NCI-H2107 treated with DMSO at 0.1 percent for 48 hours (cell line): Measurements from ENCODE around the gene ANKRD10.

Experiments used
- DNase-seq: peaks from one replicate; lab custom pipeline; 2025; ENCODE audit not compliant: unreplicated experiment; lab: John Stamatoyannopoulos, UW

ANKRD10 gene

DNA sequence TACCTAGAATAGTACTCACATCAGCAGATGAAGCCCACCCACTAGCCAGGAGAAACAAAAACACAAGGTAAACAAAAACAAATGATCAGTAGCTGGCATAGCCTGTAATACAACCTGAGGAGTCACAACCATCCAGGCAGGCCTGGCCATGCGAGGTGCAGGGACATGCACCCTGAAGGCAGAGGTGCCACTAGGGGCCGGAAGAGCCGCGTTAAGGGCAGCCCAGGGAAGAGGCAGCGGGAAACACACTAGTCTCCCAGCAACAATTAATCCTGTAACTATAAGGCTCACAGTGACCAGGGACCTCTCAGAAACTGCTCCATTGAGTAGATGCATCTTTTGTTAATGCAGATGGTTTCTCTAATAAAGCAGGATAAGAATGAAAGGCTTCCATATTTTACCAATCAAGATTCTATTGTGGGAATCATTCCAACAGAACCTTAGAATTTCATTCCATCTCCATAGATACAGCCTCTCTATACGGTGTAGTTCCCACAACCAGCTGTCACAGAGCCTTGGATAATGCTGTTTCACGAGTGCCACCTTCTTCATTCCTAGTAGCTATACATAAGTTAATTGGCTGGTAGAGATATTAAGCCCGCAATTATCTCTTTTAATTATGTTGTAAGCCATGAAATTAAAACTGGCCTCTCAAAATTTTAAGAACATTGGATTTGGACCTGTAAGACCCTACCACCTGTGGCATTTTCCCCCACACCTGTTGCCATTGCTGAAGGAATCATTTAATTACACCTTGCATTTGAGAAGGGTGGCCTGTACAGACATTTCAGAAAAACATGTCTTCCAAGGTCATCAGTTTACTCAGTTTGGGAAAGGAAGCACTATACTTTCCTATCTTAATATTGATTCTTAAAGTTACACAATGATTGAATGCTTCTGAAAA lies 28.7 kb downstream of the ANKRD10 start:
- DNase-seq = no peak

- DNase-seq = no peak
These were observed 29.4 kb downstream of the ANKRD10 start for GRCh38 chr13:110885516-110885915.

GRCh38 chr13:110884517-110884916 lies 30.4 kb downstream of the ANKRD10 start:
- no peak for DNase-seq

DNA sequence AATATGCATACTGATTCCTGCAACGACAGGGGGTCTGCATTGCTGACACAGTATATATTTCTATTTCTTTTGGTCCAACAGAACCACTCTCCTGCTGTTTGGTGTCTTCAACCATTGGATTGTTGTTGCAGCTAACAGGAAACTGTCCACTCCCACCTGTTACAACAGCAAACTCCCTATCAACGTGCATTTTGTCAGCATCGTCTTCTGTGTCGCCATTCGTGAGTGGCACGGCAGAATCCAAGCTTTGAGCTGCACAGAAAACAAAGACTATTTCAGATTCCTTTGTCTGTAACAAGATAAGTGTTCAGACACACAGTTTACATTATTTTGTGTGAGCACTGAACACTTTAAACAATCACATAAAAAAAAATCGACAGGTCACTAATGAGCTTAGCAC lies 31.3 kb downstream of the ANKRD10 start:
- DNase-seq = no peak

DNA sequence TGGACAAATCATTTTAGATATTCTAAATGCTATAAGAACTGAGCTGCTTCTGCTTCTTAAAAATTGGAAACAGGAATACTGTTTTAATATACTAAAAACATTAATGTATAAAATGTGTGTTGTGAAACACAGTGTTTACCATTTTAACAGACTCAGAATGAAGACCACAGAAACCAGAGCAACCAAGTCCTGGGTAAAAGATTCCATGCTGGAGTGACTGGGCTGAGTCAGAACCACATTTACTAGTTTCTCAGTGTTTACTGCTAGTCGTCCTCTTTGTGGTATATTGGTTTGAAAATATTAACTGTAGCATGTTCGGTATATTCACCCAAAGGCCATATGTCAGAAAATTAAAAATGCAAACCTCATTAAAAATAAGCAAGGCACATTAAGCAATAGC lies 31.9 kb downstream of the ANKRD10 start:
- DNase-seq = no peak

DNA sequence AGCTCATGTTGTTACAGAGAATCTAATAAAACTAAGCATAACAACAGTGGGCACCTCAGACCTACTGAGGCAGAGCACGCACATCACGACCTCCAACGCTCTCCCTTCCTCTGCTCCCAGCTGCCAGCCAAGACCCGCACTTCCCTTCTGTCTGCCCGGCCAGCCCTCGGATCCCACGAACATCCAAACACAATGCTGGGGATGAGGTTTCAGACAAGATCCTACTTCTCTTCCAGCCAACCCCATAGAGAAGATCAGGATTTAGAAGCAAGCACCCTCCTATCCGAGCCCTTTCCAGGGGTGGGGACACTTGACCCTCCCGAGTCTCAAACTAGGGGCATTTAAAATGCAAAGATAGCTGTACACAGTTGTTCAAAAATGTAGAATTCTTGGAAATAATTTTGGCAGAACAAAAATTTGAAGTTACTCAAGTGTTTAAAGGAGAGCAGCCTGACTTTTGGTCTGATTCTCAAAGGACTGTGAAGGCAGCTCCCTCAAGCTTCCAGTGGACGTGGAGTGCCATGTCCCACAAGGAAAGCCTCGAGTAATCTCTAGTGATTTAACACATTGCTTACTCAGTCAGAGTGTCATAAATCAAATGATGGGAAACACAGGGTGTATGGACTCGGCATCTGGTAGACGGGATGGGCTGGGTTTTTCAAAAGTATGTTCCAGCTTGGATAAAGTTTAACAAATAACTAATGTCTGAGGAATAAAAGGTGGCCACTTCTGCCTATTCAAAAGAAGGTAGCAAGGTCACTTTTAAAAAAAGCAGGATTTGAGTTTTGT lies 32.8 kb downstream of the ANKRD10 start:
- no peak for DNase-seq

GRCh38 chr13:110880627-110881026 lies 34.2 kb downstream of the ANKRD10 start:
- DNase-seq = no peak

DNA sequence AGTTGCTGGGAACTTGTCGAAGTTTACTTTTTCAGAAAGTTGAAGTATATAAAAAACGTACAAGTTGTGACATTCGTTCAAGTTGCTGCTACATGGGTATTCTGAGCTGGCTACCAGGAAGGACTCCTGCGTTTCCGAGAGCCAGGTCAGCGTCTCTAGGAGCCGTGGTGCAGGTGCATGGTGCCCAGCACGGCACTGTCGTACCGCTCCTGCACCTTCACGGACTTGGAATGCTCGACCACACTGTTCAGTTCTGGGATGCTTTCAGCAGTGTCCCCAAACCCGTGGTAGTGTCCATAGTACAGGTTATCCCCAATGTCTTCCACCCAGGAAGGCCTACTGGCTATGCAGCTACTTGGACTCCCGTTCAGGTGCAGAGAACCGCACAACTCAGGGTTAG lies 35.4 kb downstream of the ANKRD10 start:
- DNase-seq = no peak

GRCh38 chr13:110877737-110878258 lies 37.1 kb downstream of the ANKRD10 start:
- DNase-seq = no peak

GRCh38 chr13:110876609-110877008 lies 38.3 kb downstream of the ANKRD10 start:
- no peak for DNase-seq

DNA sequence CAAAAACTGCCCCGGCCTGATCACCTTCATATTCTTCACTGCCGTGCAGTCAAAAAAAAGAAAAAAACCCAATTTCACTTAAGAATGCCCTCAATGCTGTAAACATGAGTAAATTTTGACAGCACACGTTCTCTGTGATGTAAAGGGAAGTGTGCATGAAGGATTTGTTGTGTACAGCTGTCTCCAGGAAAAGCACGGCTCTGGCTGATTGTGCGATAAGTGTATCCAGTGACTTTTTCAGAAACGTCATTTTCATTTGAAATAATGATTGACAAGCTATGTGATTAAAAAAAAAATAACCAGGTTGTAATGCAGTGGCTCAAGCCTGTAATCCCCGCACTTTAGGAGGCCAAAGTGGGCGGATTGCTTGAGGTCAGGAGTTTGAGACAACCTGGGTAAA lies 39.6 kb downstream of the ANKRD10 start:
- DNase-seq = no peak

- peak; percentile 34 for DNase-seq
These were observed 40.3 kb downstream of the ANKRD10 start for GRCh38 chr13:110874508-110874960.

DNA sequence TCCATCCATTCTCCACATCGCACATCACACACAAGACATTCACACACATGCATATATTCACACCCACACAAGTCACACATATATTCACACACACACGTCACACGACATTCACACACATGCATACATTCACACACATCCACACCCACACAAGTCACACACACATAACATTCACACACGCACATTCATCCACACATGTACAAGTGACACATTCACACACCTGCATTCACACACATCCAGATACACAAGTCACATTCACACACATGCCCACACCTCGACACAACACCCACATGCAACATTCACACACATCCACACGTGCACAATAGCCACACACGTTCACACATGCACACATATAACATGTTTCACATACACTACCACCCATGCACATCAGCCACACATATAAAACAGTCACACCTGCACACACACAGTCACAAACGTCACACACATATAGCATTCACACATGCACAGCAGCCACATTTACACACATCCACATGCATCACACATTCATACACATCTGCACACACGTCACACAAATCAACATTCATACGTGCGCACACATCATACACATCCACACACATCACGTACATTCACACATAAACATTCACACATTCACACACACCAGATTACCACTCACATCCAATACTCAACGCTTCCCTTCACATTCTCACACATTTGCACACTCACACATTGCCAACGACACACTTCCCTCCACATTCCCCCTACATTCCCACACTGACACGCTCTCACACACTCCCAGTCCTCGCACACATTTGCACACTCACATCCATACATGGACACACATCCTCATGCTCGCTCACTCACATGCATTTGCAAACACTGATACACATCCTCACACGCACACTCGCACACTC lies 41.0 kb downstream of the ANKRD10 start:
- no peak for DNase-seq

GRCh38 chr13:110872768-110873638 lies 41.9 kb downstream of the ANKRD10 start:
- no peak for DNase-seq

DNA sequence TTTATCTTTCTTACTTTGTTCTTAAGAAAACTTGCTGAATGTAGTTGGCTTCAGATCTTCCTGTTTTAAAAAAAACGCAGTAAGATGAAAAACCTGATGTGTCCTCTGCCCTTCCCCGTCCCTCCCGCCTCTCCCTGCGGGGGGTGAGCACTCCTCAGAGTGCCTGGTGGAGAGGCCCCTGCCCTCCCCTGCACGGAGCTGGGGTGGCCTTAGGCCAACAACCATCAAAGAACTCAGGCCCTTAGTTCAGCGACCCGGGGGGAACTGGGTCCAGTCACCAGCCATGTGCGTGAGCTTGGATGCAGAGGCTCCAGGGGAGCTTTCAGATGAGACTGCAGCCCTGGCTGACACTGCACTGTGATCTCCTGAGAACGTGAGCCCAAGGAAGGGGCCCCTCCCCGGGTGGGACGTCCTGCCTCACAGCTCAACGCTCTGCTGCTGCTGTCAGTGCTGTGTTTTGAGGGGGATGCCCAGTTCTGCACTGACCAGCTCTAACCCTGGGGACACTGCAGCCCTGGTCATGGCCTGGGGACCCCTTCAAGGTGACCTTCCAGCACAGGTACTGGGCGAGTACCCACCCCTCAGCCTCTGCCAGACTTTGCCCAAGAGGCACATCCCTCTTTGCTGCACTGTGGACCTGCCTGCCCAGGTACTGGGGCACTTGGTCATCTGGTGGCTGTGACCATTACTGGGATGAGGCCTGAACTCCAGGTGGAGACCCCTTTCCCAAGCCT lies 42.7 kb downstream of the ANKRD10 start:
- no peak for DNase-seq

- no peak for DNase-seq
These were observed 44.8 kb downstream of the ANKRD10 start for GRCh38 chr13:110869805-110870706.

GRCh38 chr13:110869231-110869804 lies 45.6 kb downstream of the ANKRD10 start:
- DNase-seq = no peak

DNA sequence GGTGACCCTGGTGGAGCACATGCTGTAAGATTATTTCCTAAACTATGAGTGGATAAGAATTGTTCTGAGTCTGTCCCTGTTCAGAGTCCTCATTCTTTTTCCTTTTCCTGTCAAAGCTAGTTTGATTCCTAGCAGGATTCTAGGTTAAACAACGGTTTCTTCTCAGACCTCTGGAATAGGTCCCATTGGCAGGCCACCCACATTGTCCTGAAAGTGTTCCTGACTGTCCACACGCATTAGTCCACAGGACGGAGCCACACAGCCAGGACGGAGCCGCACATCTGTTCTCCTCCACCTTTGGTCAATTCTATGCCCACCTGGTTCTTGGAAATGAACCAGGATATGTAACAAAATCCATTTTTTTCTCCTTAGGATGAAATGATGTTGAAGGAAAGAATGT lies 46.1 kb downstream of the ANKRD10 start:
- no peak for DNase-seq
